ENCODE measurements around the gene HMCN2. TPM values are rescaled to one million over a fixed set of nuclear protein-coding genes. Genes with fewer than 3 reads are reported as not detected.
A peak's percentile ranks its signal among the peaks of the same experiment; 100 is the strongest.

Gene HMCN2
- total RNA-seq, 6 donors from 2014 or later: 0.76 to 7.3 (median 1.5) TPM

DNA sequence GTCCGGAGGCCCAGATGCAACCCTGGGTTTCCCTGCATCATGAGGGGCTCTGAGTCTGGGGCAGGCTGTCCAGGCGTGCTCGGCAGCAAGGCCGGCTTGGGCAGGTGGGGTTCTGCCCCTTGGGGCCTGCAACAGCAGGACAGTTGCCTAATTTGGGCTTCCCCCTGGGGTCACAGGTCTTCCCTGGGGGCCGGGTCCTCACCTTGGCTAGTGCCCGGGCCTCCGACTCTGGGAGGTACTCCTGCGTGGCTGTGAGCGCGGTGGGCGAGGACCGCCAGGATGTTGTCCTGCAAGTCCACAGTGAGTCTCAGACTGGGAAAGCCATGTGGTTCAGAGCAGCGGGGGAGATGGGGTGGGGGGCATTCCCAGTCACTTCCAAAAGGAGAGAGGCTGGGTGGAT lies 97.1 kb downstream of the HMCN2 start:
- DNase-seq: peak in 1 of 2 donors; percentile 74
- 95 to 98% methylated on average over 9 to 10 of the region's 13 CpGs for WGBS, 2 donors
- TF ChIP-seq POLR2A (IDR thresholded peaks at IDR 0.05): no peak
- TF ChIP-seq EP300 (IDR thresholded peaks at IDR 0.05): no peak
- TF ChIP-seq, protein P1, sequence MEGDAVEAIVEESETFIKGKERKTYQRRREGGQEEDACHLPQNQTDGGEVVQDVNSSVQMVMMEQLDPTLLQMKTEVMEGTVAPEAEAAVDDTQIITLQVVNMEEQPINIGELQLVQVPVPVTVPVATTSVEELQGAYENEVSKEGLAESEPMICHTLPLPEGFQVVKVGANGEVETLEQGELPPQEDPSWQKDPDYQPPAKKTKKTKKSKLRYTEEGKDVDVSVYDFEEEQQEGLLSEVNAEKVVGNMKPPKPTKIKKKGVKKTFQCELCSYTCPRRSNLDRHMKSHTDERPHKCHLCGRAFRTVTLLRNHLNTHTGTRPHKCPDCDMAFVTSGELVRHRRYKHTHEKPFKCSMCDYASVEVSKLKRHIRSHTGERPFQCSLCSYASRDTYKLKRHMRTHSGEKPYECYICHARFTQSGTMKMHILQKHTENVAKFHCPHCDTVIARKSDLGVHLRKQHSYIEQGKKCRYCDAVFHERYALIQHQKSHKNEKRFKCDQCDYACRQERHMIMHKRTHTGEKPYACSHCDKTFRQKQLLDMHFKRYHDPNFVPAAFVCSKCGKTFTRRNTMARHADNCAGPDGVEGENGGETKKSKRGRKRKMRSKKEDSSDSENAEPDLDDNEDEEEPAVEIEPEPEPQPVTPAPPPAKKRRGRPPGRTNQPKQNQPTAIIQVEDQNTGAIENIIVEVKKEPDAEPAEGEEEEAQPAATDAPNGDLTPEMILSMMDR (IDR thresholded peaks at IDR 0.05): no peak
- no peak for TF ChIP-seq POLR2AphosphoS5 (IDR thresholded peaks at IDR 0.05)

DNA sequence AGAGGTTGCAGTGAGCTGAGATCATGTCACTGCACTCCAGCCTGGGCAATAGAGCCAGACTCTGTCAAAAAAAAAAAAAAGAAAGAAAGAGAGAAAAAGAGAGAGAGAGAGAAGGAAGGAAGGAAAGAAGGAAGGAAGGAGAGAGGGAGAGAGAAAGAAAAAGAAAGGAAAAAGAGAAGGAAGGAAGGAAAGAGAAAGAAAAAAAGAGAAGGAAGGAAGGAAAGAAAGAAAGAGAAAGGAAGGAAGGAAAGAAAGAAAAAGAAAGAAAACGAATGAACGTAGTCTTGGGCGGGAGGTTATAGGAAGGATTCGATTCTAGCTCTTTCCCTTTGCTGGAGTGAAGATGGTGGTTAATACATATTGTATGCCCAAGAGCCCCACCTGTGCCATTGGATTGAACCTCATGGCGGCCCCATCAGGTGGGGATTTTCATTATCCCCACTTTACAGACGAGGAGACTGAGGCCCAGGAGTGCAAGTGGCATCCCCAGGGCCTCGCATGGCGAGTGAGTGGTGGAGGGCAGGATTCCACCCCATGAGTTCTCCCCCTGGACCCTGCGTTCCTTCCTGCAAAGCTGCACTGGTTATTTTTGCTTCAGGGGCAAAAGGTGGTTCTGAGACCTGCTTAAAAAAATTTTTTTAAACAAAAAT lies 98.3 kb downstream of the HMCN2 start:
- Histone ChIP-seq H3K9me3 (no peaks in the 10 kb centered on the region), H3K4me1 (no peaks in the 10 kb centered on the region), H3K4me3 (no peak overlapping the region), H3K27ac (no peak overlapping the region), H3K36me3 (no peaks in the 10 kb centered on the region), H3K27me3 (no peaks in the 10 kb centered on the region)
- DNase-seq: no peak
- no peak for ATAC-seq (ENCODE audit: low FRiP score in 2 of 2)
- TF ChIP-seq POLR2AphosphoS5 (IDR thresholded peaks at IDR 0.05) (no peak), POLR2A (IDR thresholded peaks at IDR 0.05) (no peak), EP300 (IDR thresholded peaks at IDR 0.05) (no peak)
- TF ChIP-seq, protein P1 (IDR thresholded peaks at IDR 0.05): no peak
- 79 to 86% methylated on average over 9 of the region's 9 CpGs for WGBS, 2 donors

More for the DNA sequence above, 97.1 kb downstream of the HMCN2 start:
- H3K27ac ChIP-seq: no peak overlapping the region
- no peaks in the 10 kb centered on the region for H3K9me3 ChIP-seq
- no peaks in the 10 kb centered on the region for H3K4me1 ChIP-seq
- no peaks in the 10 kb centered on the region for H3K27me3 ChIP-seq
- H3K4me3 ChIP-seq: no peak overlapping the region
- ATAC-seq (ENCODE audit: low FRiP score in 2 of 2): no peak
- no peaks in the 10 kb centered on the region for H3K36me3 ChIP-seq

DNA sequence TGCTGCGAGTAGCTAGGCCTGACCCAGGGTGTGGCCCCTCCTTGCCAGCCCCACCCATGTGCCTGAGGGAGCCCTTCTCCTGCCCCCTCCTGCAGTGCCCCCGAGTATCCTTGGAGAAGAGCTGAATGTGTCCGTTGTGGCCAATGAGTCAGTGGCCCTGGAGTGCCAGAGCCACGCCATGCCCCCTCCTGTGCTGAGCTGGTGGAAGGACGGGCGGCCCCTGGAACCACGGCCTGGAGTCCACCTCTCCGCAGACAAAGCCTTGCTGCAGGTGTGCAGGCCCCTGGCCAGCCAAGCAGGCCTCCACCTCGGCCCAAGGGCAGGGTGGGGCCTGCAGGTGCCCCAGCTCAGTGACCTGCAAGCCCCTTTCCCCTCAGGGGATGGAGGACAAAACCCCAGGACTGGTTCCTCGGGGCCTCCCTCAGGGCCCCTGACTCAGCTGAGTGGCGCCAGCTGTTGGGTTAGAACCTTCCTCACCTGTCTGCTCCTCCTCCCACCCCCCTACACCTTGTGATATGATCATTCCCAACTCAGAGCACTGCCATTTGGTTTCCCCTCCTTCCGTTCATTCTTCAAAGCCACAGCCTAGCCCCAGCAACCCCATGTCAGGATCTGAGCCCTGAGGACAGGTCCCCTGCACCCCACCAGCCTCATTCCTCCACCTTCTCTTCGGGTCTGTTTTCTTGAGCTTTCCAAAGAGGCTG lies 99.2 kb downstream of the HMCN2 start:
- DNase-seq: no peak

DNA sequence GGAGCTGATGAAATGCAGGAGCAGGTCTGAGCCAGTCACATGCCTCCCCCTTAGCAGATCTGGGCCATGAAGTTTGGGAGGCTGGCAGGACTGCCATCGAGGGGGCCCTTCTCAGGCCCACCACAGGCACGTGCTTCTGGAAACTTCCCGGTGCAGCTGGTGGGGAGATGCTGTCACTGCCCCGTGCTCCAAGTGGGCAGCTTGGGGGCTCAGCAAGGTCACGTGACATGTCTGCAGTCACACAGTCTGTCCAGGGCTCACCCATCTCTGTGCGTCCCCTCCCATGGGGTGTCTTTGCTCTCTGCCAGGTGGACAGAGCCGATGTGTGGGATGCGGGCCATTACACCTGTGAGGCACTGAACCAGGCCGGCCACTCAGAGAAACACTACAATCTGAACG lies 99.8 kb downstream of the HMCN2 start:
- WGBS, 2 donors: 79 to 83% methylated on average over 4 to 10 of the region's 10 CpGs
- ATAC-seq (ENCODE audit: low FRiP score in 2 of 2) (no peak), DNase-seq (no peak)
- no peak overlapping the region for H3K4me3 ChIP-seq
- no peaks in the 10 kb centered on the region for H3K9me3 ChIP-seq
- TF ChIP-seq, protein P1 (IDR thresholded peaks at IDR 0.05): no peak
- no peak for TF ChIP-seq POLR2AphosphoS5 (IDR thresholded peaks at IDR 0.05)
- TF ChIP-seq EP300 (IDR thresholded peaks at IDR 0.05): no peak
- no peak for TF ChIP-seq POLR2A (IDR thresholded peaks at IDR 0.05)
- H3K4me1 ChIP-seq: no peaks in the 10 kb centered on the region
- H3K36me3 ChIP-seq: no peaks in the 10 kb centered on the region
- no peak overlapping the region for H3K27ac ChIP-seq
- H3K27me3 ChIP-seq: no peaks in the 10 kb centered on the region

More for the DNA sequence above, 99.2 kb downstream of the HMCN2 start:
- H3K4me3 ChIP-seq: no peak overlapping the region
- WGBS, 2 donors: 86 to 93% methylated on average over 4 to 8 of the region's 13 CpGs
- H3K27ac ChIP-seq: no peak overlapping the region
- no peaks in the 10 kb centered on the region for H3K9me3 ChIP-seq
- H3K36me3 ChIP-seq: no peaks in the 10 kb centered on the region
- TF ChIP-seq, protein P1 (IDR thresholded peaks at IDR 0.05): no peak
- no peak for TF ChIP-seq POLR2A (IDR thresholded peaks at IDR 0.05)
- H3K27me3 ChIP-seq: no peaks in the 10 kb centered on the region
- no peaks in the 10 kb centered on the region for H3K4me1 ChIP-seq
- ATAC-seq (ENCODE audit: low FRiP score in 2 of 2): peak in 1 of 2 donors; percentile 8

Data from upper lobe of left lung (tissue), 6 donors.